ENCODE data around the gene NAP1L4.

Gene NAP1L4

GRCh38 chr11:2930704-2931419 is 61.3 kb downstream of the NAP1L4 start:
- peak; percentile 36 to 61 (median 46) for TF ChIP-seq CTCF (IDR thresholded peaks at IDR 0.05; ENCODE audit: unreplicated experiment in 3 of 3)
- H3K4me1 Mint-ChIP-seq: peaks cover 5% of the 10 kb centered on the region
- H3K27ac Mint-ChIP-seq: no peak overlapping the region
- peaks cover 54% of the 10 kb centered on the region for H3K27me3 Mint-ChIP-seq (ENCODE audit: low read depth)
- H3K4me3 Mint-ChIP-seq: peak overlapping the region in 2 of 3 experiments; percentile 64 to 79
- H3K36me3 Mint-ChIP-seq (ENCODE audit: low read depth): peaks cover 4% of the 10 kb centered on the region
- H3K9me3 Mint-ChIP-seq: peaks cover 5% of the 10 kb centered on the region

DNA sequence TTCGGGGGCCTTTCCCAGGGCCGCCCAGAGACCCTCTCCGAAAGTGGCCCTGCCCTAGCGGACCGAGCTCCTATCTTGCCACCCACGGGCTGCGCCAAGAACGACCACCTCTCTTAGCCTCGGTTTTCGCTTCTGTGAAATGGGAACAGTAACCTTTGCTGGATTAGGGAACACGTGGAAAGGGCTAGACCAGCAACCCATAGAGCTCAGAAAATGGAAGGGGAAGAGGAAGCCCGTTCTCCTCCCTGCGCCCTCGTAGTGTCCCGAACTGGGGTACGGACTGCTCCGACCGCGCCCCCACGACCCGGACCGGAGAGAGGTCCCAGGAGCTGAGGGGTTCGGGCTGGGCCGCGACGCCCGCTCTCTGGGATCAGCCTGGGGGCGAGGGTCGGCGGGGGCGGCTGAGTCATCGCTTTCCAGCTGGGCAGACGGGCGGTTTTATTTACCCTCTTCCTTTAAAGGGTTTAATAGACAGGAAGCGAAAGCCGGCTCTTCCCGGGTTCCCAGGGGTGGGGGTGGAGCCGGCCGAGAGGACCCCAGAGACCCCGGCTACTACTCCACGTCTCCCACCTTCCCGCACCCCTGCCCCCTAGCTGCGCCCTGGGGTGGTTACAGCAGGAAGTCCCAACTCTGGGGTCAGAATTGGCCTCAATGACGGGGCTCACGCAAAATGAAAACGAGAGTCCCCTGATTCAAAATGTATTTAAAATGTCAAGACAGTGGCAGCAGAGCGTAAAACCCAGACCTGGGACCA is 62.0 kb downstream of the NAP1L4 start:
- Mint-ChIP-seq H3K4me3 (peak overlapping the region; percentile 64 to 79 (median 74)), H3K36me3 (ENCODE audit: low read depth) (peaks cover 4% of the 10 kb centered on the region), H3K4me1 (peaks cover 5% of the 10 kb centered on the region), H3K27ac (no peak overlapping the region), H3K9me3 (peaks cover 5% of the 10 kb centered on the region), H3K27me3 (ENCODE audit: low read depth) (peaks cover 54% of the 10 kb centered on the region)
- no peak for TF ChIP-seq CTCF (IDR thresholded peaks at IDR 0.05; ENCODE audit: unreplicated experiment in 3 of 3)

GRCh38 chr11:2929531-2929949 is 62.6 kb downstream of the NAP1L4 start:
- TF ChIP-seq CTCF (IDR thresholded peaks at IDR 0.05; ENCODE audit: unreplicated experiment in 3 of 3): no peak
- peak overlapping the region in 2 of 3 experiments; percentile 64 to 71 for H3K4me3 Mint-ChIP-seq
- H3K36me3 Mint-ChIP-seq (ENCODE audit: low read depth): no peaks in the 10 kb centered on the region

DNA sequence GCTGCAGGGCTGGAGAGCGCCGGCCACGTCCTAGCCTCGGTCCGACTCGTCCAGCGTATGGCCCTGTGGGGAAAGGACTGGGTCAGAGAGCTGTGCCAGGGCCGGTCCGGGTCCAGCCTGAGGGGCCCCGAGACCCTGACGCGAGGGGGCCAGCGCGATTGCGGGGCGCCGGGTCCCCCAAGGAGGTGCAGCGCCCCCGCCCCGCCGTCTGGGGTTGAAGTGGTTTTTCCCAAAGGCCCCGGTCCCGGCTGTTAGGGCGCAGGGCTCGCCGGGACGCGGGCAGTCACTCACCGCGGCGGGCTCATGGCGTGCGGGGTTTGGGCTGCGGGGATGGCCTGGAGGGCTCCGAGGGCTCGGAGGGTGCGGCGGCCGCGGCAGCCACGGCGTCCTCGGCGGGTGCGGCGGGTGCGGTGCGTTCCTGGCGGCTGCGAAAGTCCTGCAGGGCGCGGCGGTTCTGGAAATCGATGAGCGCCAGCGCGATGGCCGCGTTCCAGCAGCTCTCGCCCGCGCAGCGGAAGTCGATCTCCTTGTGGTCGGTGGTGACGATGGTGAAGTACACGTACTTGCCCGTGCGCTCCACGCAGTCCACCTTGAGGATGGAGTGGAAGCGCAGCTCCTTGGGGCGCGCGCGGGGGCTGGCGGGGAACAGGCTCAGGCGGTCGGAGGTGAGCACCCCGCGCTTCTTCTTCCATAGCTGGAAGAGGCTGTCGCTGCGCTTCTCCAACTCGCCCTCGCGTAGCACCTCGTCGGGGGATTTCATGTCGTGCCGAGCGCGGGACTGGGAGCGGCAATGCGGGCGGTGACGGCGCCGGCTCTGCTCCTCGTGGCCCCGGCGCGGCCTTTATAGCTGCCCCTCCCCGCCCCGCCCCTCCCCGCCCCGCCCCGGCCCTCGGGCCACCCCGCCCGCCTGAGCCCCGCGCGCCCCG is 63.3 kb downstream of the NAP1L4 start, which contains the start of gene PHLDA2:
TSS of gene PHLDA2 (minus strand) at position 816 of the 926 bp plus-strand sequence. CDS start at position 760, 56 bp downstream.
- Mint-ChIP-seq H3K4me1 (peaks cover 5% of the 10 kb centered on the region), H3K4me3 (peak within 1 kb of the TSS; percentile 77 to 83 (median 78)), H3K27ac (no peak within 1 kb of the TSS), H3K27me3 (ENCODE audit: low read depth) (peaks cover 54% of the 10 kb centered on the region), H3K9me3 (no peaks in the 10 kb centered on the region), H3K36me3 (ENCODE audit: low read depth) (no peaks in the 10 kb centered on the region)
- no peak for TF ChIP-seq CTCF (IDR thresholded peaks at IDR 0.05; ENCODE audit: unreplicated experiment in 3 of 3)

More at GRCh38 chr11:2929531-2929949, 62.6 kb downstream of the NAP1L4 start:
- Mint-ChIP-seq H3K4me1 (peaks cover 5% of the 10 kb centered on the region), H3K9me3 (peaks cover 1% of the 10 kb centered on the region), H3K27me3 (ENCODE audit: low read depth) (peaks cover 54% of the 10 kb centered on the region), H3K27ac (no peak overlapping the region)

DNA sequence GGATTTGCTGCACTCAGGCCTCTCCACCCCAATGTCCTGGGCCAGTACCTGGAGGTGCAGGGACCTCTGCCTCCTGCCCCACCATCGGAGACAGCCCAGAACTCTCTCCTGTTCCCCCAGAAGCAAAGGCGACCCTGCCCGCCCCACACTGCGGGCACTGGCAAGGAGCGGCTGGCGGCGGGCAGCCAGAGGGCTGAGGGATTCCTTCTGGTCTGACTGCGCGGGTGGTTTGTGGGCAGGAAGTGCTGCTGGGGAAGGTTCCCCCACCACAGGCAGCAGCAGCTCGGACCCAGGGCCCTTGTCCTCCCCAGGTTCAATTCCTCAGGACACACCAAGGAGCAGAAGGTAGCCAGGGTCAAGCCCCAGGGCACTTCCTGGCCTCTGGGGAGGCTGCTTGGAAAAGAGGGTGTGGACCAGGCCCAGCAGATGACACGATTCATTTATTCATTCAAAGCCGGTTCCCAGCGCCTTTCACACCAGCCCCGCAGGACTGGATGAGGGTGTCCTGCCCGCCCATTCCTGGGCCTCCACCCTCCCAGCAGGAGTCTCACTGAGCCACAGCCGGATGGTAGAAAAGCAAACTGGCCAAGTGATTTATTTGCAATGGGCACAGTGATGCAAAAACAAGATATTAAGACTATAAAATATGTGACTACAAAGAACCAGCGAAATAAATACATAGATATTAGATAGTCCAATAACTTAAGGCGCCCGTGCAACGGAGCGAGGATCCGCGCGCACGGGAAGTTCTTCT is 64.1 kb downstream of the NAP1L4 start:
- Mint-ChIP-seq H3K4me3 (peak overlapping the region; percentile 65 to 76 (median 74)), H3K27ac (no peak overlapping the region), H3K36me3 (ENCODE audit: low read depth) (no peaks in the 10 kb centered on the region), H3K4me1 (peaks cover 5% of the 10 kb centered on the region), H3K9me3 (no peaks in the 10 kb centered on the region), H3K27me3 (ENCODE audit: low read depth) (peaks cover 54% of the 10 kb centered on the region)
- TF ChIP-seq CTCF (IDR thresholded peaks at IDR 0.05; ENCODE audit: unreplicated experiment in 3 of 3): no peak
